Heart right ventricle (tissue), 16 donors: ENCODE results near the gene MEPCE. TPM values are rescaled to one million over a fixed set of nuclear protein-coding genes. Genes with fewer than 3 reads are reported as not detected.
A peak's percentile ranks its signal among the peaks of the same experiment; 100 is the strongest.
"Not testable (repeated sequence)": the region's sequence is repeated elsewhere in the genome, so short reads cannot be mapped to it uniquely, and the experiment has no call there.

Experiments
- ATAC-seq, 8 donors: fragments of 200-7000 bp; cut with Tn5 transposase; one replicate each; pipeline ENCODE4 v1.9.1; 2020; ENCODE audit warnings: mild to moderate bottlenecking in 8 of 8, moderate library complexity in 8 of 8, moderate number of reproducible peaks in 1 of 8
- DNase-seq, 2 donors: peaks; one replicate each; pipeline ENCODE4 v3.0.0-alpha.2; 2020
- H3K27ac ChIP-seq, 10 donors: fragments of 200-600 bp; sonication (generic) in 2 of 10; one replicate each; pipeline versions ENCODE4 v1.5.0 to v1.8.0; 2020 to 2022; ENCODE audit warnings: mild to moderate bottlenecking in 3 of 10
- H3K27me3 ChIP-seq, 7 donors: fragments of 200-600 bp; one replicate each; pipeline ENCODE4 v1.8.0; 2021 to 2022; ENCODE audit warnings: mild to moderate bottlenecking in 2 of 7
- H3K36me3 ChIP-seq, 9 donors: fragments of 200-600 bp; sonication (generic) in 1 of 9; one replicate each; pipeline versions ENCODE4 v1.5.0 to v1.8.0; 2020 to 2022; ENCODE audit warnings: mild to moderate bottlenecking in 2 of 9
- H3K4me1 ChIP-seq, 9 donors: fragments of 200-600 bp; sonication (generic) in 1 of 9; one replicate each; pipeline versions ENCODE4 v1.5.0 to v1.8.0; 2020 to 2022; ENCODE audit warnings: mild to moderate bottlenecking in 4 of 9
- H3K4me3 ChIP-seq, 10 donors: fragments of 200-600 bp; sonication (generic) in 2 of 10; one replicate each; pipeline versions ENCODE4 v1.5.0 to v1.8.0; 2020 to 2022; ENCODE audit warnings: mild to moderate bottlenecking in 7 of 10, moderate library complexity in 2 of 10
- H3K9me3 ChIP-seq, 11 donors: fragments of 200-600 bp in 10 of 11; sonication (generic) in 2 of 11; one replicate each; pipeline versions ENCODE4 v1.5.0 to v1.8.0; 2013 to 2022; ENCODE audit warnings: mild to moderate bottlenecking in 2 of 11, control low read depth in 1 of 11, moderate library complexity in 1 of 11
- WGBS, 2 donors: extraction: QIAGEN DNeasy Blood & Tissue Kit; methylation state at CpG; one replicate each; pipeline ENCODE4 v1.1.7; 2013; ENCODE audit warnings: inconsistent platforms in 1 of 2; 5-methylcytosine and 5-hydroxymethylcytosine counted together
- intact Hi-C, 10 donors: fragments of 100-400 bp; cut with DNase I; formaldehyde crosslinking; loops; one replicate each; pipeline versions ENCODE4 v1.11.1 to v1.14.2; 2022
- polyA plus RNA-seq, 2 donors: library from polyadenylated mRNA; stranded (reverse); fragments of 200-250 nt; gene quantifications; one replicate each; pipeline ENCODE4 v1.2.3, GENCODE V29; 2013
- total RNA-seq, 10 donors: library from RNA; stranded (reverse); fragmentation: NEBNext Ultra II Directional in 3 of 10; extraction: Animal tissue kit (Norgen Biotek cat#: 25700) in 3 of 10; gene quantifications; one replicate each; pipeline versions ENCODE4 v1.2.1 to v1.2.4, GENCODE V29; 2021 to 2023
- TF ChIP-seq, protein P1 (sequence below), 9 donors: fragments of 200-600 bp; sonication (generic) in 2 of 9; IDR thresholded peaks; one replicate each; pipeline versions ENCODE4 v1.5.0 to v1.8.0; 2021 to 2022; ENCODE audit warnings: antibody characterized with exemption in 9 of 9, mild to moderate bottlenecking in 5 of 9, moderate library complexity in 1 of 9
- donor health status: Arrhythmogenic right ventricular cardiomyopathy.
- donor health status: ischemic (EF 13 %, LVEDD 7.1; RV severe dilation, severe dysfunction).
- donor health status: healthy with polysubstance abuse.
- donor health status: DM: no; HTN: yes; CAD: no.
- donor health status: DM: no; HTN: no; CAD: no.
- donor health status: ischemic (EF 25% LVEDD 6.9; RV normal size, moderate dysfunction).
- donor health status: ischemic (EF 25% LVEDD 5.7; RV mildly dilated, moderate dysfunction).
- donor health status: healthy.
- donor health status: DM: yes; HTN: yes; CAD: no.
- donor health status: Ischemic cardiomyopathy.
- donor health status: ischemic (EF 35%, LVEDD 5.7; RV mildly dilated, moderate dysfunction).
- donor health status: nonischemic (EF 11% LVEDD 7.7; RV severe dilation, severe dysfunction).
- donor health status: DM: yes; HTN: yes; CAD: no.
- donor health status: PGD.
- donor health status: ischemic (EF 29% LVEDD 5.4; RV normal size, mild dysfunction).
- donor health status: nonischemic (EF 23%, LVEDD 6.1; RV moderate dilation, normal function).

Gene MEPCE
- total and polyA plus RNA-seq, 12 donors: 15.1 to 27.7 (median 22.7) TPM

DNA sequence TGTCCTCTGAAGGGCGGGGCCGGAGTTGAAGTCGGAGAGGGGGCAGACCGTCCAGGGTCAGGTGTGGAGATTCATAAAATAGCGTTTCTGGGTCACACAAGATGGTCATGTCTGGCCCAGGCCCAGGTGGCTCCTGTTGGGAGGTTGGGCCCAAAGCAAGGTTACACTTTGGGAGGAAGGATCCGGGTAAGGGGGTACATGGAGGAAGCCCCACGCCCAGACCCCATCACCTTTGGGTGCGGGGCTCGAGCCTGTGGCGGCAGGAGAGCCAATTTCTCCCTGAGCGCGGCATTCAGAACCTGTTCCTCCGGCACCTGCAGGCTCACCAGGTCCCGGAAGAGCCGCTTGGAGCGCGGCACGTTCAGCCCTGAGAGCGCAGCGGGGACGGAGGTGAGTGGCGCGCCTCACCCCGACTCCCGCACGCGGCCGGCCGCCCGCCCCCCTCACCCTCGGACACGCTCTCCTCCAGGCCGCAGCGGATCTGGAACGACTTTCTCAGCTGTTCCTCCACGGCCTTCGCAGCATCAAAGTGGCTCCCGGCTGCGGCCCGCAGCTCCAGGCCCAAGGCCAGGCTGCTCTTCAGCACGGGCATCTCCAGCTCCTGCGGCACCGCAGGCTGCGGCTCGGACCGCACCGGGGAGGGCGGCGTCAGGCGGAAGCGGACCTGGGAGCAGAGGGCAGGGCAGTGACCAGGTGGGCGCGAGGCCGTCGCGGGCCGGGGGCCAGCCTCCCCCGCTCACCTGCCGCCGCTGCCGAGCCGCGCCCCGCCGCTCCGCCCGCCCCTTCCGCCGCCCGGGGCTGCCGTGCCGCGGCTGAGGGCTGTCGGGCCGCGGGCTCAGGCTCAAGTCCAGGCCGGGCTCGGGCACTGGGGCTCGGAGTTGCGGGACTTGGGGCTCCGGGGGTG lies 6.0 kb downstream of the MEPCE start:
- ATAC-seq (peak in 6 of 8 donors; percentile 14 to 51 (median 32)), DNase-seq (peak; percentile 29 to 42)
- peak overlapping the region; percentile 91 to 99 (median 97) for H3K27ac ChIP-seq
- no peaks in the 10 kb centered on the region for H3K27me3 ChIP-seq
- peaks cover 0 to 41% (median 16%) of the 10 kb centered on the region in 9 donors for H3K36me3 ChIP-seq
- 2% methylated on average over 61 to 81 of the region's 81 CpGs for WGBS, 2 donors
- H3K9me3 ChIP-seq: no peaks in the 10 kb centered on the region
- H3K4me1 ChIP-seq: peaks cover 9 to 54% (median 34%) of the 10 kb centered on the region in 9 donors
- intact Hi-C loops: no loop called here
- TF ChIP-seq, protein P1, sequence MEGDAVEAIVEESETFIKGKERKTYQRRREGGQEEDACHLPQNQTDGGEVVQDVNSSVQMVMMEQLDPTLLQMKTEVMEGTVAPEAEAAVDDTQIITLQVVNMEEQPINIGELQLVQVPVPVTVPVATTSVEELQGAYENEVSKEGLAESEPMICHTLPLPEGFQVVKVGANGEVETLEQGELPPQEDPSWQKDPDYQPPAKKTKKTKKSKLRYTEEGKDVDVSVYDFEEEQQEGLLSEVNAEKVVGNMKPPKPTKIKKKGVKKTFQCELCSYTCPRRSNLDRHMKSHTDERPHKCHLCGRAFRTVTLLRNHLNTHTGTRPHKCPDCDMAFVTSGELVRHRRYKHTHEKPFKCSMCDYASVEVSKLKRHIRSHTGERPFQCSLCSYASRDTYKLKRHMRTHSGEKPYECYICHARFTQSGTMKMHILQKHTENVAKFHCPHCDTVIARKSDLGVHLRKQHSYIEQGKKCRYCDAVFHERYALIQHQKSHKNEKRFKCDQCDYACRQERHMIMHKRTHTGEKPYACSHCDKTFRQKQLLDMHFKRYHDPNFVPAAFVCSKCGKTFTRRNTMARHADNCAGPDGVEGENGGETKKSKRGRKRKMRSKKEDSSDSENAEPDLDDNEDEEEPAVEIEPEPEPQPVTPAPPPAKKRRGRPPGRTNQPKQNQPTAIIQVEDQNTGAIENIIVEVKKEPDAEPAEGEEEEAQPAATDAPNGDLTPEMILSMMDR (IDR thresholded peaks at IDR 0.05): no peak
- peak overlapping the region; percentile 62 to 98 (median 91) for H3K4me3 ChIP-seq

- H3K36me3 ChIP-seq: peaks cover 0 to 29% (median 16%) of the 10 kb centered on the region in 9 donors
- H3K9me3 ChIP-seq: no peaks in the 10 kb centered on the region
- no peaks in the 10 kb centered on the region for H3K27me3 ChIP-seq
- 91 to 92% methylated on average over 28 of the region's 28 CpGs for WGBS, 2 donors
- intact Hi-C loops: no loop called here
- peak overlapping the region in 9 of 10 donors; percentile 62 to 98 (median 91) for H3K4me3 ChIP-seq
- no peak for DNase-seq
- peaks cover 6 to 36% (median 20%) of the 10 kb centered on the region in 9 donors for H3K4me1 ChIP-seq
- no peak for ATAC-seq
- TF ChIP-seq, protein P1 (IDR thresholded peaks at IDR 0.05): no peak
- H3K27ac ChIP-seq: peak overlapping the region in 9 of 10 donors; percentile 92 to 99 (median 97)
Observed at GRCh38 chr7:100437150-100438100, 7.8 kb downstream of the MEPCE start.

DNA sequence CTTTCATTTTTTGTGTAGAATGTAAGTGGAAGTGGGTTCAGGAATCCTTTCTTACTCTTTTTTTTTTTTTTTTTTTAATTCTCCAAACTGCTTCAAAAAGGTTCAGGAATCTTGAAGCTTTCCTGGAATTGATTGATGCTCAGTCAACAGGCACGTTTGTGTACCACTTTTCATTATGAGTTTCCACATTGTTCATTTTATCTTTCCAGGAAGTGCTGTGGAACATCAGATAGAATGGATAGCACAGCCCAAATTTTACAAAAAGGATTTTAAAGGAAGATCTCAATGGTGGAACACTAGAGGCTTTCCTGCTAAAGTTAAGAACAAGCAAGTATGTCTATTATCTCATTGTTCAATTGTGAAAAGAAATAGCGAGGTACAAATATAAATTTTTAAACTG lies 8.5 kb downstream of the MEPCE start:
- Histone ChIP-seq H3K4me1 (peaks cover 6 to 29% (median 17%) of the 10 kb centered on the region in 9 donors), H3K36me3 (peaks cover 0 to 21% (median 15%) of the 10 kb centered on the region in 9 donors), H3K27me3 (no peaks in the 10 kb centered on the region), H3K27ac (peak overlapping the region in 1 of 10 donors; percentile 10), H3K4me3 (no peak overlapping the region), H3K9me3 (no peaks in the 10 kb centered on the region)
- ATAC-seq (no peak), DNase-seq (no peak)
- TF ChIP-seq, protein P1 (IDR thresholded peaks at IDR 0.05): no peak
- 46 to 56% methylated on average over 2 of the region's 2 CpGs for WGBS, 2 donors
- intact Hi-C loops: no loop called here

DNA sequence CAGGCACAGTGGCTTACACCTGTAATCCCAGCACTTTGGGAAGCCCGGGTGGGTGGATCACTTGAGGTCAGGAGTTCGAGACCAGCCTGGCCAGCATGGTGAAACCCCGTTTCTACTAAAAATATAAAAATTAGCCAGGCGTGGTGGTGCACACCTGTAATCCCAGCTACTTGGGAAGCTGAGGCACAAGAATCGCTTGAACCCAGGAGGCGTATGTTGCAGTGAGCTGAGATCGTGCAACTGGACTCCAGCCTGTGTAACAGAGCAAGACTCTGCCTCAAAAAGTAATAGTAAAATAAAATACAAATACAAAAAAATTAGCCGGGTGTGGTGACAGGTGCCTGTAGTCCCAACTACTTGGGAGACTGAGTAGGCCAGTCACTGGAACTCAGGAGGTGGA lies 9.1 kb downstream of the MEPCE start:
- 95 to 96% methylated on average over 8 of the region's 8 CpGs for WGBS, 2 donors
- not testable (repeated sequence) for H3K27me3 ChIP-seq

GRCh38 chr7:100439244-100439643 lies 9.6 kb downstream of the MEPCE start:
- ATAC-seq, intact Hi-C loops, DNase-seq, H3K27ac ChIP-seq, H3K27me3 ChIP-seq, H3K4me3 ChIP-seq, H3K9me3 ChIP-seq: not testable (repeated sequence)
- Histone ChIP-seq H3K36me3 (peaks cover 0 to 11% (median 5%) of the 10 kb centered on the region in 9 donors), H3K4me1 (peaks cover 6 to 28% (median 21%) of the 10 kb centered on the region in 9 donors)
- WGBS, 2 donors: 89% methylated on average over 7 of the region's 7 CpGs

More for the DNA sequence above, 9.1 kb downstream of the MEPCE start:
- H3K9me3 ChIP-seq, H3K4me3 ChIP-seq, intact Hi-C loops, ATAC-seq, H3K27ac ChIP-seq, DNase-seq: not testable (repeated sequence)
- Histone ChIP-seq H3K4me1 (peaks cover 6 to 28% (median 19%) of the 10 kb centered on the region in 9 donors), H3K36me3 (peaks cover 0 to 16% (median 10%) of the 10 kb centered on the region in 9 donors)
